ENCODE measurements around the gene METTL3. TPM values are rescaled to one million over a fixed set of nuclear protein-coding genes. Genes with fewer than 3 reads are reported as not detected.

METTL3 gene
- total and polyA plus RNA-seq, 2 donors from 2014 or later = 31.4 to 44.3 TPM

GRCh38 chr14:21520767-21521166 lies 9.6 kb upstream of the METTL3 start:
- H3K27ac ChIP-seq (ENCODE audit: low read depth in 2 of 2, low read length in 2 of 2) = no peak overlapping the region
- H3K4me3 ChIP-seq (ENCODE audit: low read length in 3 of 3) = no peak overlapping the region
- intact Hi-C loops (cut with DNase I) = no loop called here
- no peak overlapping the region for H3K9ac ChIP-seq (ENCODE audit: low read length in 3 of 3)
- no peaks in the 10 kb centered on the region for H3K36me3 ChIP-seq (ENCODE audit: control insufficient read depth in 2 of 3, insufficient read depth in 3 of 3, low read length in 3 of 3)
- DNase-seq = no peak
- H3K27me3 ChIP-seq (ENCODE audit: control insufficient read depth, insufficient read depth, low read length) = no peaks in the 10 kb centered on the region
- H3K9me3 ChIP-seq (ENCODE audit: control insufficient read depth in 2 of 3, insufficient read depth in 1 of 3, low read length in 3 of 3) = no peaks in the 10 kb centered on the region
- FAIRE-seq = no peak
- no peaks in the 10 kb centered on the region for H3K4me1 ChIP-seq (ENCODE audit: control insufficient read depth in 2 of 3, insufficient read depth in 2 of 3, low read depth in 1 of 3, low read length in 3 of 3)
- no peak for TF ChIP-seq CTCF (IDR thresholded peaks at IDR 0.05; ENCODE audit: borderline replicate concordance, extremely low read depth, insufficient read depth)

- no peak for DNase-seq
- FAIRE-seq = no peak
- Histone ChIP-seq H3K4me1 (ENCODE audit: control insufficient read depth in 2 of 3, insufficient read depth in 2 of 3, low read depth in 1 of 3, low read length in 3 of 3) (no peaks in the 10 kb centered on the region), H3K9me3 (ENCODE audit: control insufficient read depth in 2 of 3, insufficient read depth in 1 of 3, low read length in 3 of 3) (no peaks in the 10 kb centered on the region), H3K27ac (ENCODE audit: low read depth in 2 of 2, low read length in 2 of 2) (no peak overlapping the region), H3K9ac (ENCODE audit: low read length in 3 of 3) (no peak overlapping the region), H3K36me3 (ENCODE audit: control insufficient read depth in 2 of 3, insufficient read depth in 3 of 3, low read length in 3 of 3) (no peaks in the 10 kb centered on the region), H3K4me3 (ENCODE audit: low read length in 3 of 3) (no peak overlapping the region), H3K27me3 (ENCODE audit: control insufficient read depth, insufficient read depth, low read length) (no peaks in the 10 kb centered on the region)
- no peak for TF ChIP-seq CTCF (IDR thresholded peaks at IDR 0.05; ENCODE audit: borderline replicate concordance, extremely low read depth, insufficient read depth)
- intact Hi-C loops (cut with DNase I) = no loop called here
Observed at GRCh38 chr14:21518725-21519124, 7.6 kb upstream of the METTL3 start.

GRCh38 chr14:21514341-21514740 lies 3.2 kb upstream of the METTL3 start:
- H3K27me3 ChIP-seq (ENCODE audit: control insufficient read depth, insufficient read depth, low read length) = no peaks in the 10 kb centered on the region
- H3K36me3 ChIP-seq (ENCODE audit: control insufficient read depth in 2 of 3, insufficient read depth in 3 of 3, low read length in 3 of 3) = no peaks in the 10 kb centered on the region
- H3K4me1 ChIP-seq (ENCODE audit: control insufficient read depth in 2 of 3, insufficient read depth in 2 of 3, low read depth in 1 of 3, low read length in 3 of 3) = peaks cover 3 to 8% (median 7%) of the 10 kb centered on the region in 3 donors
- DNase-seq (no peak), FAIRE-seq (no peak)
- no peak overlapping the region for H3K9ac ChIP-seq (ENCODE audit: low read length in 3 of 3)
- TF ChIP-seq CTCF (IDR thresholded peaks at IDR 0.05; ENCODE audit: borderline replicate concordance, extremely low read depth, insufficient read depth) = no peak
- no peak overlapping the region for H3K27ac ChIP-seq (ENCODE audit: low read depth in 2 of 2, low read length in 2 of 2)
- H3K9me3 ChIP-seq (ENCODE audit: control insufficient read depth in 2 of 3, insufficient read depth in 1 of 3, low read length in 3 of 3) = no peaks in the 10 kb centered on the region
- intact Hi-C loops (cut with DNase I) = no loop called here
- no peak overlapping the region for H3K4me3 ChIP-seq (ENCODE audit: low read length in 3 of 3)

All from kidney (tissue), 14 donors.